ENCODE results near the gene FOXRED2. TPM values are rescaled to one million over a fixed set of nuclear protein-coding genes. Genes with fewer than 3 reads are reported as not detected.

The FOXRED2 gene
- total RNA-seq, 4 donors from 2014 or later, result 0.37 to 3.0 (median 1.5) TPM

DNA sequence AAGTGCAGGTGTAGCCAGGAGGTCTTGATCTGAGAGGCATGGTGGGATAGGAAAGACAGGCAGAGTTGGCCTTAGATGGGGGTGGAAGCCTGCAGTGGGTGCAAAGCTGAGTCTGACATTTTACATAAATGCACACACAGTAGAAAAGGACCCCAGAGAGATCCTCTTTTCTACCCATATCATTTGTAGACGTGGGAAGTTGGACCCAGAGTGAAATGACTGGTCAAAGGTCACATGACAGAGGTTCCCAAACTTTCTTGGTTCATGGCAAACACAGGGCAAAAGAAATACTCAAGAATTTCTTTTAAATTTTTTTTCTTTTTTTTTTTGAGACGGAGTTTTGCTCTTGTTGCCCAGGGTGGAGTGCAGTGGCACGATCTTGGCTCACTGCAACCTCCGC lies 6.2 kb upstream of the FOXRED2 start:
- TF ChIP-seq POLR2A (IDR thresholded peaks at IDR 0.05), result no peak
- TF ChIP-seq EP300 (IDR thresholded peaks at IDR 0.05; ENCODE audit: low read depth), result no peak
- TF ChIP-seq POLR2AphosphoS5 (IDR thresholded peaks at IDR 0.05), result no peak
- TF ChIP-seq, protein P1, sequence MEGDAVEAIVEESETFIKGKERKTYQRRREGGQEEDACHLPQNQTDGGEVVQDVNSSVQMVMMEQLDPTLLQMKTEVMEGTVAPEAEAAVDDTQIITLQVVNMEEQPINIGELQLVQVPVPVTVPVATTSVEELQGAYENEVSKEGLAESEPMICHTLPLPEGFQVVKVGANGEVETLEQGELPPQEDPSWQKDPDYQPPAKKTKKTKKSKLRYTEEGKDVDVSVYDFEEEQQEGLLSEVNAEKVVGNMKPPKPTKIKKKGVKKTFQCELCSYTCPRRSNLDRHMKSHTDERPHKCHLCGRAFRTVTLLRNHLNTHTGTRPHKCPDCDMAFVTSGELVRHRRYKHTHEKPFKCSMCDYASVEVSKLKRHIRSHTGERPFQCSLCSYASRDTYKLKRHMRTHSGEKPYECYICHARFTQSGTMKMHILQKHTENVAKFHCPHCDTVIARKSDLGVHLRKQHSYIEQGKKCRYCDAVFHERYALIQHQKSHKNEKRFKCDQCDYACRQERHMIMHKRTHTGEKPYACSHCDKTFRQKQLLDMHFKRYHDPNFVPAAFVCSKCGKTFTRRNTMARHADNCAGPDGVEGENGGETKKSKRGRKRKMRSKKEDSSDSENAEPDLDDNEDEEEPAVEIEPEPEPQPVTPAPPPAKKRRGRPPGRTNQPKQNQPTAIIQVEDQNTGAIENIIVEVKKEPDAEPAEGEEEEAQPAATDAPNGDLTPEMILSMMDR (IDR thresholded peaks at IDR 0.05), result no peak
- Histone ChIP-seq H3K4me1 (no peaks in the 10 kb centered on the region), H3K27me3 (no peaks in the 10 kb centered on the region), H3K36me3 (peaks cover 0 to 70% (median 40%) of the 10 kb centered on the region in 4 donors), H3K27ac (no peak overlapping the region), H3K9me3 (no peaks in the 10 kb centered on the region), H3K4me3 (no peak overlapping the region)
- 85 to 100% methylated on average over 1 to 4 of the region's 4 CpGs for whole genome bisulfite sequencing, 2 donors (ENCODE audit: low coverage in 1 of 2)
- no peak for DNase-seq
- intact Hi-C loops (cut with DNase I; ENCODE audit: low total_unique reads), result no loop called here
- in situ Hi-C loops (cut with MboI; ENCODE audit: low pct_ligation_motif_present in 1 of 4, low pct_unique_long_range_greater_than_20kb in 1 of 4, low sequenced_read_pairs in 3 of 4), result no loop called here

DNA sequence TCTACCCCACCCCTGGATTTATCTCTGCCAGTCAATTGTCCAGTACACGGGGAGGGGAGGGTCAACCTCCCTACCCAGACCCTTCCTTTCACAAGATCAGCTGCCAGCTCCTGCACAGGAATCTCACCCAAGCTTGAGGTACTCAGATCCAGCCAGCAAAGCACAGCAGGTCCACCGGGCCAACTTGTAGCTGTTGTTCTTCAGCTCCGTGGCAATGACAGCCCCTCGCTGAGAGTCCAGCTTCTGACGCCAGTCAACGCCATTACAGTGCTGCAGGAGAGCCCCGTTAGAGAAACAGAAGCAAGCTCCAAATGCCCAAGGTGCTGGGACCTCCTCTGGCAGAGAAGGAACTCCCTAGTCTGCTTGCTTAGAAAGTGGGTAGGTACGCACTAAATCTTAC lies 5.5 kb upstream of the FOXRED2 start:
- WGBS, 2 donors (ENCODE audit: low coverage in 1 of 2), result 90 to 100% methylated on average over 1 to 8 of the region's 8 CpGs
- no peak for TF ChIP-seq EP300 (IDR thresholded peaks at IDR 0.05; ENCODE audit: low read depth)
- TF ChIP-seq, protein P1 (IDR thresholded peaks at IDR 0.05), result no peak
- TF ChIP-seq POLR2A (IDR thresholded peaks at IDR 0.05), result no peak
- no peak for TF ChIP-seq POLR2AphosphoS5 (IDR thresholded peaks at IDR 0.05)
- intact Hi-C loops (cut with DNase I; ENCODE audit: low total_unique reads), result no loop called here
- Histone ChIP-seq H3K36me3 (peaks cover 0 to 63% (median 37%) of the 10 kb centered on the region in 4 donors), H3K4me1 (peaks cover 0 to 4% (median 2%) of the 10 kb centered on the region in 4 donors), H3K4me3 (no peak overlapping the region), H3K9me3 (no peaks in the 10 kb centered on the region), H3K27me3 (no peaks in the 10 kb centered on the region), H3K27ac (no peak overlapping the region)
- DNase-seq, result no peak
- in situ Hi-C loops (cut with MboI; ENCODE audit: low pct_ligation_motif_present in 1 of 4, low pct_unique_long_range_greater_than_20kb in 1 of 4, low sequenced_read_pairs in 3 of 4), result no loop called here

DNA sequence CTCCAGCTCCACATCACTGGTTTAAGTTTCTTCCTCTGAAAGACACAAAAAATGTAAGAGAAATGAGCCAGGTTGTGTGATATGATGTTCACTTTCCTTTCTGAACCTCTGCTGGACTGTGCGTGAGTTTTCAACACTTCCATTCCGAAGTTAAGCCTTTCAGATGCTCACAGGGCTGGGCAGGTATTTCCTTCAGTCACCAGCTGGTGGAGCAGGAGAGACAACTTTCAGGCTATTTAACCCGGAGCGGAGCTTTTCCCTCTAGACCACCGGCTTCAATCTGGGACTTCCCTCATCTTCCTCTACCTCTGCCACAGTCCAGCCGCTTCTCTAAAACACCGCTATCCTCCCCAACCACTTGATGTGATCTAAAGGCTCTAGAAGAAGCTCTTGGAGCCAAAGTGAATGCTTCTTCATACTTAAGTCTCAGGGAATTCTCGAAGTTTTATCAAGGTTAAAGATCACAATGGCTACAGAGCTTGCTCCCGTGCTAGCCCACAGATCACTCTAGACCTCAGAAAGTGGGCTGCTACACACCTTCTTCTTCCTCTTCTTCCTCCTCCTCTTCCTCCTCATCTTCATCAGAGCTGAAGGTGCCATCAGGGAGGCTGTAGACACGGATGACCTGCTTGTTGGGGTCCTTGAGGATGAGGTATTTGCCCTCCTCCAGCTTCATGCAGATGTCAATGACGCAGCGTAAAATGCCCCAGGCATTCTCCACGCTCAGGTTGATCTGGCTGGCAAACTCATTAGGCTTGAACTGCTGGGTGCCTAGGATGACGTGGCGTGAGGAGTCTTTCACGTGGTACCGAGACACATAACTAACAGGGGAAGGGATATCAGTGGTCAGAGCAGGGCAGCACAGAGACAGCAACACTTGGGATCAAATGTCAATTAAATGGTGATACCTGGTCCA lies 4.4 kb upstream of the FOXRED2 start:
- no peak overlapping the region for H3K4me3 ChIP-seq
- WGBS, 2 donors (ENCODE audit: low coverage in 1 of 2), result 67 to 73% methylated on average over 8 to 17 of the region's 17 CpGs
- intact Hi-C loops (cut with DNase I; ENCODE audit: low total_unique reads) (no loop called here), in situ Hi-C loops (cut with MboI; ENCODE audit: low pct_ligation_motif_present in 1 of 4, low pct_unique_long_range_greater_than_20kb in 1 of 4, low sequenced_read_pairs in 3 of 4) (no loop called here)
- no peaks in the 10 kb centered on the region for H3K27me3 ChIP-seq
- H3K9me3 ChIP-seq, result no peaks in the 10 kb centered on the region
- TF ChIP-seq, protein P1 (IDR thresholded peaks at IDR 0.05), result peak; percentile 37 to 58 (median 52)
- TF ChIP-seq POLR2A (IDR thresholded peaks at IDR 0.05), result no peak
- peak overlapping the region in 2 of 4 donors; percentile 11 to 22 for H3K27ac ChIP-seq
- peak; percentile 34 for DNase-seq
- peaks cover 0 to 52% (median 27%) of the 10 kb centered on the region in 4 donors for H3K36me3 ChIP-seq
- peaks cover 4 to 13% (median 11%) of the 10 kb centered on the region in 4 donors for H3K4me1 ChIP-seq

DNA sequence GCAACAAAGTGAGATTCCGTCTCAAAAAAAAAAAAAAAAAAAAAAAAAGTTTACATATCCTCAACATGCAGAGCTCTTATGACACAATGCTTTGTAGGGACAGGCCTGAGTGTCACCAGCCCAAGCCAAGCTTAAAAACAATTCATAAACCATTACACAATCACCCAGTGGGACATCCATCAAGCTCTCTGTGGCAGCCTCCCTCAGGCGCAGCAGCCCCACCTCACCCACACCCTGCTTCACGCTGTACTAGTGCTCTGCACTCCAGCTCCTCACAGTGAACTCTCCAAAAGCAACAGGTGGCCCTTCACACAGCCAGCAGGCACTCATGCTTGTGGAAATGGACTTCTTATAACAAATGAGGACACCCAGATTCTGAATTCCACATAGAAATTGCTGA lies 3.5 kb upstream of the FOXRED2 start:
- Histone ChIP-seq H3K27me3 (no peaks in the 10 kb centered on the region), H3K4me3 (no peak overlapping the region), H3K4me1 (peaks cover 5 to 14% (median 11%) of the 10 kb centered on the region in 4 donors), H3K27ac (peak overlapping the region in 1 of 4 donors; percentile 31), H3K36me3 (peaks cover 0 to 43% (median 21%) of the 10 kb centered on the region in 4 donors), H3K9me3 (no peaks in the 10 kb centered on the region)
- TF ChIP-seq POLR2AphosphoS5 (IDR thresholded peaks at IDR 0.05) (no peak), POLR2A (IDR thresholded peaks at IDR 0.05) (peak; percentile 1)
- TF ChIP-seq, protein P1 (IDR thresholded peaks at IDR 0.05), result no peak
- WGBS, 2 donors (ENCODE audit: low coverage in 1 of 2), result 72 to 77% methylated on average over 2 to 3 of the region's 3 CpGs
- intact Hi-C loops (cut with DNase I; ENCODE audit: low total_unique reads), result no loop called here
- DNase-seq, result no peak
- in situ Hi-C loops (cut with MboI; ENCODE audit: low pct_ligation_motif_present in 1 of 4, low pct_unique_long_range_greater_than_20kb in 1 of 4, low sequenced_read_pairs in 3 of 4), result no loop called here

Data from transverse colon (tissue), 4 donors.